ENCODE data around the gene CDIP1. TPM values are rescaled to one million over a fixed set of nuclear protein-coding genes. Genes with fewer than 3 reads are reported as not detected.
A peak's percentile ranks its signal among the peaks of the same experiment; 100 is the strongest.

Gene CDIP1
- total RNA-seq, 1 donor from 2014 or later, result 7.4 TPM

DNA sequence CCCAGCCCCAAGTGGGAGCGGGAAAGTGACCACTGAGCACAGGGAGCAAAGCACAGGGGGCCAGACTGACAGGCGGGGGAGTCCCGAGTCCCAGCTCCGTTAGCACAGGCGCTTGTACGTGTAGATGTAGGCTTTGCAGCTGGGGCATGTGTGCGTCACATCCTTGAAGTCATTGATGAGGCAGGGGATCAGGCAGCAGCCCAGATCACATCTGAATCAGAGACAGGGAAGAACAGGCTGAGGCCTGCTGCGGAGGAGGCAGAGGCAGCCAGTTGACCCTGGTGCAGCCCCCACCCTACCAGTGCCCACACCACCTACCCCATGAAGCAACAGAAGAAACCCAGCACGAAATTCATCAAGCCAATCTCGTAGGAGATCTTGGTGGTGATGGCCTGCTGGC, 26.1 kb downstream of the CDIP1 start:
- DNase-seq (ENCODE audit: low read depth), result no peak
- Histone ChIP-seq H3K4me3 (ENCODE audit: low read depth, low read length) (no peak overlapping the region), H3K27me3 (ENCODE audit: control insufficient read depth, insufficient read depth, low read length) (no peaks in the 10 kb centered on the region), H3K36me3 (ENCODE audit: control insufficient read depth, insufficient read depth, low read length) (peaks cover 36% of the 10 kb centered on the region)
- FAIRE-seq, result no peak
- TF ChIP-seq, protein P1, sequence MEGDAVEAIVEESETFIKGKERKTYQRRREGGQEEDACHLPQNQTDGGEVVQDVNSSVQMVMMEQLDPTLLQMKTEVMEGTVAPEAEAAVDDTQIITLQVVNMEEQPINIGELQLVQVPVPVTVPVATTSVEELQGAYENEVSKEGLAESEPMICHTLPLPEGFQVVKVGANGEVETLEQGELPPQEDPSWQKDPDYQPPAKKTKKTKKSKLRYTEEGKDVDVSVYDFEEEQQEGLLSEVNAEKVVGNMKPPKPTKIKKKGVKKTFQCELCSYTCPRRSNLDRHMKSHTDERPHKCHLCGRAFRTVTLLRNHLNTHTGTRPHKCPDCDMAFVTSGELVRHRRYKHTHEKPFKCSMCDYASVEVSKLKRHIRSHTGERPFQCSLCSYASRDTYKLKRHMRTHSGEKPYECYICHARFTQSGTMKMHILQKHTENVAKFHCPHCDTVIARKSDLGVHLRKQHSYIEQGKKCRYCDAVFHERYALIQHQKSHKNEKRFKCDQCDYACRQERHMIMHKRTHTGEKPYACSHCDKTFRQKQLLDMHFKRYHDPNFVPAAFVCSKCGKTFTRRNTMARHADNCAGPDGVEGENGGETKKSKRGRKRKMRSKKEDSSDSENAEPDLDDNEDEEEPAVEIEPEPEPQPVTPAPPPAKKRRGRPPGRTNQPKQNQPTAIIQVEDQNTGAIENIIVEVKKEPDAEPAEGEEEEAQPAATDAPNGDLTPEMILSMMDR (IDR thresholded peaks at IDR 0.05; ENCODE audit: insufficient read depth, low read length, severe bottlenecking), result no peak

DNA sequence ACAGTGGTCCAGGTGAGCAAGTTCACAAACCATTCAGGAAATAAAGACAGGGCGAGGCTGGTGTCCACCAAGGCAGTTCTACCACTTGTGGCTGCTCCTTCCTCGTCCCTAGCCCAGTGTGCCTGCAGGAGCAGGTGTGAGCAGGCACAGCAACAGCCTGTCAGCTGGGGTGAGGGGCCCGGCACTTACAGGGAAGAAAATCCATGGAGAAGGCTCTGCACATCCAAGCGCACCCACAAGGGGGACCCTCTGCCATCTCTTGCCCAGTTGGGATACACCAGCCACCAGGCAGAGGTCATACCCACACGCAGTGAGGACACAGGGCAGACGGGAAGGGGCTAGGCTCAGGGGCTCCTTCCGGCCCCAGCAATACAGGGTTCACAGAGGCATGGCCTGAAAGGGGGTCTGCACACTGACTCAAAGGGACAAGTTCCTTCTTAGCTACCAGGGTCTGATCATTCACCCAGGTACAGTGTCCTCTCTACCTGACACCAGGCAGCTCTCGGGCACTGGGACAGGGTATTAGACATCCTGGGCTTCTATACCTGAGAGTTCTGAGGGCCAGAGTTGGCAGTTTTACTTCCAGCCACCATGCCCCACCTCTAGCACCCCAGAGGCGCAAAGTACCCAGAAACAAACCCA, 27.0 kb downstream of the CDIP1 start:
- TF ChIP-seq, protein P1 (IDR thresholded peaks at IDR 0.05; ENCODE audit: insufficient read depth, low read length, severe bottlenecking), result peak; percentile 72
- FAIRE-seq, result peak; percentile 62
- peaks cover 40% of the 10 kb centered on the region for H3K36me3 ChIP-seq (ENCODE audit: control insufficient read depth, insufficient read depth, low read length)
- H3K4me3 ChIP-seq (ENCODE audit: low read depth, low read length), result no peak overlapping the region
- H3K27me3 ChIP-seq (ENCODE audit: control insufficient read depth, insufficient read depth, low read length), result no peaks in the 10 kb centered on the region
- peak; percentile 51 for DNase-seq (ENCODE audit: low read depth)

DNA sequence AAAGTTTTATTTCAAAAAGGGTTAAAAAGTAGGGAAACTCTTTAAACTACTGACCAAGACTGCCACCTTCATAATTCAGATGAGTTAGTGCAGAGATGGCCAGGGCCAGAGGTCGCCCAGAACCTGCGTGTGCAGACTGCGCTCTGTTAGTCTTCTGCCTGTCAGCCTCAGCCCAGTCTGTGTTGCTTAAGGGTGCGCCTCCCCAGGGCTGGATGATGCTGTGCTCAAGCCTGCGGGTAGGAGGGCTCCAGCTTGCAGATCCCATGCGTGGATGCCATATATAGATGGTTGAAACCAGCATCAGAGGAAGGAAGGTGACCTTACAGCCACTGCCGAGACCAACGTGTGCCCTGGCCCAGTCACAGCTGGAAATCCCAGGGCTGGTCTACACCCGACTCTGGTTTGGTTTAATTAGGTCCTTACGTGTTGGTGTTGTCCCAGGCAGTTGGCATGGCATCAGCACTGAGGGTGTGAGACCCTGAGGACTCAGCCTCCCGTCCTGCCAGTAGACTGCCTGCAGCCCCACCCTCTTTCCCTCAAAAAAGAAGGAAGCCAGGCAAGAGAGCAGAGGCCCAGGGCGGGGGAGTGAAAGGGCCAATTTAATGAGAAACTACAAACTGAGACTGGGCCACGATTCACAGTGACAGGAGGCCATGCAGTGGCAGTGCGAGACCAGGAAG, 27.7 kb downstream of the CDIP1 start:
- Histone ChIP-seq H3K36me3 (ENCODE audit: control insufficient read depth, insufficient read depth, low read length) (peaks cover 40% of the 10 kb centered on the region), H3K27me3 (ENCODE audit: control insufficient read depth, insufficient read depth, low read length) (no peaks in the 10 kb centered on the region), H3K4me3 (ENCODE audit: low read depth, low read length) (no peak overlapping the region)
- no peak for DNase-seq (ENCODE audit: low read depth)
- no peak for FAIRE-seq
- TF ChIP-seq, protein P1 (IDR thresholded peaks at IDR 0.05; ENCODE audit: insufficient read depth, low read length, severe bottlenecking), result no peak

DNA sequence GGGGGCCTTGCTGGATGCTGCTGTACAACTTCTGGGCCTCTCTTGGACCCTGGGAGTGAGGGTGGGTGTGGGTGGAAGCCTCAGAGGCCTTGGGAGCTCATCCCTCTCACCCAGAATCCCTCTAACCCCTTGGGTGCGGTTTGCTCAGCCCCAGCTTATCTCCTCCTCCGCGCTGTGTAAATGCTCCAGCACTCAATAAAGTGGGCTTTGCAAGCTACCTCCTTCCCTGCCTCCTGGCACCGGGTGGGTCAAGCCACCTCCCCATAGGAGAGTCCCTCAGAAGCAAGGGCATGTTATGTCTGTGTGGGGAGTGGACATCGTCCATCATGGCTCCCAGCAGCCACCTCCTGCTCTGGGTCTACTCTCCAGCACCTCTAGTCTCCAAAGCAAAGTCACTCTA, 28.4 kb downstream of the CDIP1 start:
- H3K4me3 ChIP-seq (ENCODE audit: low read depth, low read length), result no peak overlapping the region
- DNase-seq (ENCODE audit: low read depth) (no peak), FAIRE-seq (no peak)
- peaks cover 42% of the 10 kb centered on the region for H3K36me3 ChIP-seq (ENCODE audit: control insufficient read depth, insufficient read depth, low read length)
- TF ChIP-seq, protein P1 (IDR thresholded peaks at IDR 0.05; ENCODE audit: insufficient read depth, low read length, severe bottlenecking), result no peak
- H3K27me3 ChIP-seq (ENCODE audit: control insufficient read depth, insufficient read depth, low read length), result no peaks in the 10 kb centered on the region

DNA sequence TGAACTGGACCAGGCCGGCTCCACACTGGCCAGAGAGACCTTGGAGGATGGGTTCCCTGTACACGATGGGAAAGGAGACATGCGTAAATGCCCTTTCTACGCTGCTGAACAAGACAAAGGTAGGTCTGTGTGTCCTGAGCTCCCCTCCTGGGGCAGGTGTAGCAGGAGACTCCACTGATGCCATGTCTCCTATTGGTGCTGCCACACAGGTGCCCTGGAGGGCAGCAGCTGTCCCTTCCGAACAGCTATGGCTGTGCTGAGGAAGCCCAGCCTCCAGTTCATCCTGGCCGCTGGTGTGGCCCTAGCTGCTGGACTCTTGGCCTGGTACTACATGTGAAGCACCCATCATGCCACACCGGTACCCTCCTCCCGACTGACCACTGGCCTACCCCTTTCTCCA, 29.2 kb downstream of the CDIP1 start:
- no peak for FAIRE-seq
- Histone ChIP-seq H3K27me3 (ENCODE audit: control insufficient read depth, insufficient read depth, low read length) (no peaks in the 10 kb centered on the region), H3K4me3 (ENCODE audit: low read depth, low read length) (no peak overlapping the region), H3K36me3 (ENCODE audit: control insufficient read depth, insufficient read depth, low read length) (peaks cover 43% of the 10 kb centered on the region)
- DNase-seq (ENCODE audit: low read depth), result no peak
- TF ChIP-seq, protein P1 (IDR thresholded peaks at IDR 0.05; ENCODE audit: insufficient read depth, low read length, severe bottlenecking), result no peak
